Body of pancreas (tissue), 4 donors: ENCODE results near the gene ZNF423. TPM values are rescaled to one million over a fixed set of nuclear protein-coding genes. Genes with fewer than 3 reads are reported as not detected.
A peak's percentile ranks its signal among the peaks of the same experiment; 100 is the strongest.

Experiments
- ATAC-seq: fragments of 150-250 bp; one replicate; pipeline ENCODE4 v1.9.1; 2016
- DNase-seq, 4 donors: peaks; one replicate each; pipeline ENCODE4 v3.0.0-alpha.2; 2019
- H3K27ac ChIP-seq, 4 donors: fragments of 200-600 bp; sonication (generic); 1 replicate in 3 of 4; 2 replicates in 1 of 4; pipeline versions ENCODE4 v1.5.1 to v1.6.1; 2016 to 2019; ENCODE audit warnings: mild to moderate bottlenecking in 1 of 4, mixed read lengths in 1 of 4, moderate library complexity in 1 of 4
- H3K27me3 ChIP-seq, 2 donors: fragments of 200-600 bp; sonication (generic); one replicate each; pipeline ENCODE4 v1.6.0; 2016; ENCODE audit warnings: mild to moderate bottlenecking in 1 of 2
- H3K36me3 ChIP-seq, 2 donors: fragments of 200-600 bp; sonication (generic); replicated peaks in 1 of 2; 2 replicates each; pipeline ENCODE4 v1.5.1; 2016; ENCODE audit warnings: low read depth in 2 of 2; ENCODE audit not compliant: insufficient read depth in 1 of 2
- H3K4me1 ChIP-seq: fragments of 200-600 bp; sonication (generic); one replicate; pipeline ENCODE4 v1.6.0; 2016
- H3K4me3 ChIP-seq, 2 donors: fragments of 200-600 bp; sonication (generic); 1 replicate in 1 of 2; 2 replicates in 1 of 2; pipeline ENCODE4 v1.5.1; 2016 to 2019
- H3K9me3 ChIP-seq, 3 donors: fragments of 200-600 bp; sonication (generic); 1 replicate in 2 of 3; 2 replicates in 1 of 3; pipeline ENCODE4 v1.5.1; 2016
- CTCF ChIP-seq, 7 experiments: fragments of 450-650 bp in 4 of 7; fragments of 200-600 bp in 3 of 7; sonication (generic) in 3 of 7; IDR thresholded peaks; one replicate each; pipeline ENCODE4 v1.5.1; 2016 to 2019; ENCODE audit warnings: antibody characterized with exemption in 7 of 7
- POLR2A ChIP-seq, 3 donors: fragments of 450-650 bp; IDR thresholded peaks; one replicate each; pipeline ENCODE4 v1.6.1; 2016; ENCODE audit warnings: antibody characterized with exemption in 3 of 3, mild to moderate bottlenecking in 2 of 3
- WGBS, 2 donors: methylation state at CpG; one replicate each; pipeline ENCODE4 v1.1.5; 2017; 5-methylcytosine and 5-hydroxymethylcytosine counted together
- intact Hi-C: fragments of 100-400 bp; cut with DNase I; formaldehyde crosslinking; loops from one replicate; pipeline ENCODE4 v1.15.1; 2023
- total RNA-seq, 2 donors: library from RNA; depleted of rRNA; stranded (reverse); fragments of >200 nt; gene quantifications; one replicate each; pipeline ENCODE4 v1.1.0, GENCODE V29; 2016

ZNF423 gene
- total RNA-seq, 2 donors from 2014 or later: 4.2 to 9.2 TPM

- DNase-seq (no peak), ATAC-seq (no peak)
- Histone ChIP-seq H3K27me3 (no peaks in the 10 kb centered on the region), H3K27ac (no peak overlapping the region), H3K4me1 (no peaks in the 10 kb centered on the region), H3K9me3 (no peaks in the 10 kb centered on the region), H3K4me3 (no peak overlapping the region), H3K36me3 (no peaks in the 10 kb centered on the region)
- intact Hi-C loops: no loop called here
- no peak for TF ChIP-seq CTCF (IDR thresholded peaks at IDR 0.05)
- no peak for TF ChIP-seq POLR2A (IDR thresholded peaks at IDR 0.05)
- WGBS, 2 donors: 77 to 81% methylated on average over 19 of the region's 19 CpGs
These were observed 390.0 kb downstream of the ZNF423 start for GRCh38 chr16:49465661-49466528.

- peak in 2 of 7 experiments; percentile 15 for TF ChIP-seq CTCF (IDR thresholded peaks at IDR 0.05)
- no peak for TF ChIP-seq POLR2A (IDR thresholded peaks at IDR 0.05)
- ATAC-seq: no peak
- intact Hi-C loops: no loop called here
These were observed 390.9 kb downstream of the ZNF423 start for GRCh38 chr16:49464877-49465504.

GRCh38 chr16:49464093-49464492 is 391.8 kb downstream of the ZNF423 start:
- no peaks in the 10 kb centered on the region for H3K4me1 ChIP-seq
- intact Hi-C loops: no loop called here
- no peaks in the 10 kb centered on the region for H3K36me3 ChIP-seq
- H3K27me3 ChIP-seq: no peaks in the 10 kb centered on the region
- no peak overlapping the region for H3K27ac ChIP-seq
- WGBS, 2 donors: 64 to 71% methylated on average over 2 of the region's 2 CpGs
- peak in 1 of 4 donors; percentile 1 for DNase-seq
- TF ChIP-seq CTCF (IDR thresholded peaks at IDR 0.05) (no peak), POLR2A (IDR thresholded peaks at IDR 0.05) (no peak)
- H3K9me3 ChIP-seq: no peaks in the 10 kb centered on the region
- ATAC-seq: no peak
- H3K4me3 ChIP-seq: no peak overlapping the region

More at GRCh38 chr16:49464877-49465504, 390.9 kb downstream of the ZNF423 start:
- WGBS, 2 donors: 14 to 15% methylated on average over 33 to 40 of the region's 40 CpGs
- Histone ChIP-seq H3K36me3 (no peaks in the 10 kb centered on the region), H3K4me3 (no peak overlapping the region), H3K27ac (no peak overlapping the region), H3K4me1 (no peaks in the 10 kb centered on the region), H3K9me3 (no peaks in the 10 kb centered on the region), H3K27me3 (no peaks in the 10 kb centered on the region)
- DNase-seq: no peak

GRCh38 chr16:49463529-49463928 is 392.4 kb downstream of the ZNF423 start:
- no peak overlapping the region for H3K27ac ChIP-seq
- H3K9me3 ChIP-seq: no peaks in the 10 kb centered on the region
- DNase-seq (peak in 2 of 4 donors; percentile 6 to 13), ATAC-seq (no peak)
- WGBS, 2 donors: 62 to 67% methylated on average over 7 of the region's 7 CpGs
- TF ChIP-seq POLR2A (IDR thresholded peaks at IDR 0.05) (no peak), CTCF (IDR thresholded peaks at IDR 0.05) (no peak)
- H3K36me3 ChIP-seq: no peaks in the 10 kb centered on the region
- H3K4me1 ChIP-seq: no peaks in the 10 kb centered on the region
- no peaks in the 10 kb centered on the region for H3K27me3 ChIP-seq
- intact Hi-C loops: no loop called here
- no peak overlapping the region for H3K4me3 ChIP-seq
